Measurements from ENCODE around the gene MBD3.

GRCh38 chr19:1582201-1582600, 10.5 kb downstream of the MBD3 start:
- TF ChIP-seq CTCF (IDR thresholded peaks at IDR 0.05; ENCODE audit: low read length) = no peak
- no peak for TF ChIP-seq EZH2 (IDR thresholded peaks at IDR 0.05; ENCODE audit: borderline replicate concordance, low read length)

Data from OCI-LY1 (cell line).